Right lobe of liver (tissue), 4 donors: Measurements from ENCODE around the gene APH1B.

Experiments
- POLR2A ChIP-seq: fragments of 450-650 bp; IDR thresholded peaks from one replicate; pipeline ENCODE4 v1.6.1; 2017; ENCODE audit warnings: antibody characterized with exemption, mild to moderate bottlenecking
- TF ChIP-seq, protein P1 (sequence below), 4 donors: fragments of 200-600 bp in 3 of 4; fragments of 450-650 bp in 1 of 4; IDR thresholded peaks; one replicate each; pipeline versions ENCODE4 v1.5.1 to v1.8.0; 2016 to 2022; ENCODE audit warnings: antibody characterized with exemption in 4 of 4, mild to moderate bottlenecking in 2 of 4
- donor health status: DM: no; HTN: no; CAD: no.
- donor health status: DM: no; HTN: no; CAD: no.
- donor health status: DM: no; HTN: yes; CAD: no.

DNA sequence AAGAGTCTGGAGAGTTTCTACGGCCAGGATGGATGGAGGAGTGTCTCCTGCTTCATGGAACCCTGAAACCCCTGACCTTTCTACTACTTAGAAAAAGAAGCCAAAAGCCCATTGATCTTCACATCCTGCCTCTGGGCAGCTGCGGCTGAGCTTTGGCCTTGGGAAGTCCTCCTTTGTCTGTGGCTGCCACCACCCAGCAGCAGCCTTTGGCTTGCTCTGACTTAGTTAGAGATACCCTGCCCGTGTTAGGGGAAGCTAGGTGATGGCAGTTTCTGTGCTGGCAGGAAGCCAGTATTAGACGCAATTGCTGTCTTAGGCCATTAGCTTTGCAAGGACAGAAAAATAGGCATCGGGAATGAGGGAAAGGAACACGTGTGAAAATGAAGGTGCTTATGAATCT is 18.8 kb downstream of the APH1B start:
- TF ChIP-seq, protein P1, sequence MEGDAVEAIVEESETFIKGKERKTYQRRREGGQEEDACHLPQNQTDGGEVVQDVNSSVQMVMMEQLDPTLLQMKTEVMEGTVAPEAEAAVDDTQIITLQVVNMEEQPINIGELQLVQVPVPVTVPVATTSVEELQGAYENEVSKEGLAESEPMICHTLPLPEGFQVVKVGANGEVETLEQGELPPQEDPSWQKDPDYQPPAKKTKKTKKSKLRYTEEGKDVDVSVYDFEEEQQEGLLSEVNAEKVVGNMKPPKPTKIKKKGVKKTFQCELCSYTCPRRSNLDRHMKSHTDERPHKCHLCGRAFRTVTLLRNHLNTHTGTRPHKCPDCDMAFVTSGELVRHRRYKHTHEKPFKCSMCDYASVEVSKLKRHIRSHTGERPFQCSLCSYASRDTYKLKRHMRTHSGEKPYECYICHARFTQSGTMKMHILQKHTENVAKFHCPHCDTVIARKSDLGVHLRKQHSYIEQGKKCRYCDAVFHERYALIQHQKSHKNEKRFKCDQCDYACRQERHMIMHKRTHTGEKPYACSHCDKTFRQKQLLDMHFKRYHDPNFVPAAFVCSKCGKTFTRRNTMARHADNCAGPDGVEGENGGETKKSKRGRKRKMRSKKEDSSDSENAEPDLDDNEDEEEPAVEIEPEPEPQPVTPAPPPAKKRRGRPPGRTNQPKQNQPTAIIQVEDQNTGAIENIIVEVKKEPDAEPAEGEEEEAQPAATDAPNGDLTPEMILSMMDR (IDR thresholded peaks at IDR 0.05) = no peak
- TF ChIP-seq POLR2A = no peak
